AG04450 (cell line): ENCODE results near the gene ECSCR. TPM values are rescaled to one million over a fixed set of nuclear protein-coding genes. Genes with fewer than 3 reads are reported as not detected.
"Not testable (repeated sequence)": the region's sequence is repeated elsewhere in the genome, so short reads cannot be mapped to it uniquely, and the experiment has no call there.

Source experiments
- CTCF ChIA-PET: fragments of 300-600, 350-600 bp; formaldehyde crosslinking; extraction: SDS; loops from one replicate; lab custom pipeline; 2022; ENCODE audit warnings: antibody characterized with exemption, inconsistent platforms; lab: Charles Lee
- POLR2A ChIA-PET: fragments of 350-600 bp; formaldehyde crosslinking; extraction: SDS; loops from one replicate; lab custom pipeline; 2021; ENCODE audit warnings: antibody characterized with exemption, inconsistent platforms; lab: Yijun Ruan, JAX
- DNase-seq: peaks from one replicate; pipeline ENCODE4 v3.0.0-alpha.2; 2011; ENCODE audit warnings: low read depth, low spot score
- H3K27ac ChIP-seq: one replicate; pipeline ENCODE4 v1.5.1; 2012; ENCODE audit warnings: low read depth, low read length, control low read depth
- H3K27me3 ChIP-seq: one replicate; pipeline ENCODE4 v1.6.0; 2012; ENCODE audit warnings: low read length; ENCODE audit not compliant: control insufficient read depth, insufficient read depth
- H3K4me3 ChIP-seq: 2 replicates; pipeline ENCODE4 v1.5.1; 2011; ENCODE audit warnings: mild to moderate bottlenecking, low read depth, low read length, control low read depth
- H3K9me3 ChIP-seq: 2 replicates; pipeline ENCODE4 v1.5.1; 2012; ENCODE audit warnings: low read length; ENCODE audit not compliant: control insufficient read depth, insufficient read depth
- polyA plus RNA-seq: library from polyadenylated mRNA; depleted of rRNA; stranded (reverse); fragments of >200 nt; gene quantifications from 2 replicates; pipeline ENCODE4 v1.2.3, GENCODE V29; 2011
- TF ChIP-seq, protein P1 (sequence below): IDR thresholded peaks from 2 replicates; pipeline ENCODE4 v1.5.1; 2011; ENCODE audit warnings: low read depth, low read length, control low read depth, inconsistent platforms

ECSCR gene
- polyA plus RNA-seq, 1 experiment = 0.82 TPM

DNA sequence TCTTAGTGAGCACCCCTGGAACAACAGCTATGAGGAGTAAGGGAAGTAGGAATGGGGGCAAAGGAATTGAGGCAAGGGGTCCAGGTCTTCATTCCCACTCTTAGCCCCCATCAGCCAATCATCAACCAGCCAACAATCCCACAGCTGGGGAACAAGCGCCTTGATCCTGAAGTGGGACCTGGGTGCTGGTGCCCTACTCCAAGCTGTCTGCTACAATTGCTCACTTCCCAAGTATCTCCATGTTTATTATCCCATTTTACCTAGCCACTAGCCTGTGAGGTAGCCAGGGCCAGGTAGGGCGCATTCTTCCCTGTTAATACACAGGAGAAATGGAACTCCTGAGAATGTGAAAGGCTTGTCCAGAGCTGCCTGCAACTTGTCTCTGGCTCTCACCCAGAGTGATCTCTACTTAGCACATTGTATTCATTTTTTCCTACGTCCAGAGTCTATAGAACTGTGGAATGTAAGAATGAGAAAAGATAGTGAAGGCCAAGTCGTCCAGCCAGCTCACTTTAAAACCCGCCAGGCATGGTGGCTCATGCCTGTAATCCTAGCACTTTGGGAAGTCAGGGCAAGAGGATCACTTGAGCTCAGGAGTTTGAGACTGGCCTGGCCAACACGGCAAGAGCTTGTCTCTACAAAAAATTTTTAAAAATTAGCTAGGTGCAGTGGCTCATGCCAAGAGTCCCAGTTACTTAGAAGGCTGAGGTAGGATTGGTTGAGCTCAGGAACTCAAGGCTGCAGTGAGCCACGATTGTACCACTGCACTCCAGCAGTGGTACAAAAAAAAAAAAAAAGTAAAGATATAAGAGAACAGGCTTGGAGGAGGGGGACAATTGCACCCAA is 17.0 kb downstream of the ECSCR start:
- H3K4me3 ChIP-seq = no peak overlapping the region
- no peaks in the 10 kb centered on the region for H3K27me3 ChIP-seq
- peak overlapping the region; percentile 21 for H3K27ac ChIP-seq
- H3K9me3 ChIP-seq = no peaks in the 10 kb centered on the region; the same call in 1 of the 2 replicates
- DNase-seq = peak; percentile 53
- TF ChIP-seq, protein P1, sequence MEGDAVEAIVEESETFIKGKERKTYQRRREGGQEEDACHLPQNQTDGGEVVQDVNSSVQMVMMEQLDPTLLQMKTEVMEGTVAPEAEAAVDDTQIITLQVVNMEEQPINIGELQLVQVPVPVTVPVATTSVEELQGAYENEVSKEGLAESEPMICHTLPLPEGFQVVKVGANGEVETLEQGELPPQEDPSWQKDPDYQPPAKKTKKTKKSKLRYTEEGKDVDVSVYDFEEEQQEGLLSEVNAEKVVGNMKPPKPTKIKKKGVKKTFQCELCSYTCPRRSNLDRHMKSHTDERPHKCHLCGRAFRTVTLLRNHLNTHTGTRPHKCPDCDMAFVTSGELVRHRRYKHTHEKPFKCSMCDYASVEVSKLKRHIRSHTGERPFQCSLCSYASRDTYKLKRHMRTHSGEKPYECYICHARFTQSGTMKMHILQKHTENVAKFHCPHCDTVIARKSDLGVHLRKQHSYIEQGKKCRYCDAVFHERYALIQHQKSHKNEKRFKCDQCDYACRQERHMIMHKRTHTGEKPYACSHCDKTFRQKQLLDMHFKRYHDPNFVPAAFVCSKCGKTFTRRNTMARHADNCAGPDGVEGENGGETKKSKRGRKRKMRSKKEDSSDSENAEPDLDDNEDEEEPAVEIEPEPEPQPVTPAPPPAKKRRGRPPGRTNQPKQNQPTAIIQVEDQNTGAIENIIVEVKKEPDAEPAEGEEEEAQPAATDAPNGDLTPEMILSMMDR = no peak
- CTCF ChIA-PET = interaction anchor here (0.6 to 1.5 kb wide), 3 partner anchors 13 to 69 kb away, joined by 5 read pairs; no protein-coding TSS in a partner anchor
- POLR2A ChIA-PET = interaction anchor here (0.7 to 1.3 kb wide), 3 partner anchors 32 to 206 kb away, joined by 3 to 4 read pairs (median 3); no protein-coding TSS in a partner anchor

GRCh38 chr5:139443831-139444453 is 18.6 kb downstream of the ECSCR start:
- H3K4me3 ChIP-seq = no peak overlapping the region
- ChIA-PET POLR2A (interaction anchor here (1.1 kb wide), 1 partner anchor 38 kb away, joined by 5 read pairs; no protein-coding TSS in a partner anchor), CTCF (interaction anchor here (1.3 kb wide), 1 partner anchor 21 kb away, joined by 7 read pairs; no protein-coding TSS in a partner anchor)

DNA sequence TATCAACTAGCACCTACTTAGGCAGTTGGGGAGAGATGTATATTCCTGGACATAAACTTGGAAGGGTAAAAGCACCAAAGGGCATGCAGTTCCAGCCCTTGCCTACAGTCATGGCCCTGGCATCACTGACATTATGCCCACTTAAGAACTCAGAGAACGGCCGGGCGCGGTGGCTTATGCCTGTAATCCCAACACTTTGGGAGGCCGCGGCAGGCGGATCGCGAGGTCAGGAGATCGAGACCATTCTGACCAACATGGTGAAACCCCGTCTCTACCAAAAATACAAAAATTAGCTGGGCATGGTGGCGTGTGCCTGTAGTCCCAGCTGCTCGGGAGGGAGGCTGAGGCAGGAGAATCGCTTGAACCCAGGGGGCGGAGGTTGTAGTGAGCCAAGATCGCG is 22.1 kb downstream of the ECSCR start:
- H3K27me3 ChIP-seq, H3K9me3 ChIP-seq, H3K27ac ChIP-seq, POLR2A ChIA-PET, H3K4me3 ChIP-seq, CTCF ChIA-PET, DNase-seq: not testable (repeated sequence)

More at GRCh38 chr5:139443831-139444453, 18.6 kb downstream of the ECSCR start:
- no peaks in the 10 kb centered on the region for H3K27me3 ChIP-seq
- DNase-seq = peak; percentile 20
- no peaks in the 10 kb centered on the region; the same call in 1 of the 2 replicates for H3K9me3 ChIP-seq
- H3K27ac ChIP-seq = peak overlapping the region; percentile 31
- TF ChIP-seq, protein P1 = no peak

DNA sequence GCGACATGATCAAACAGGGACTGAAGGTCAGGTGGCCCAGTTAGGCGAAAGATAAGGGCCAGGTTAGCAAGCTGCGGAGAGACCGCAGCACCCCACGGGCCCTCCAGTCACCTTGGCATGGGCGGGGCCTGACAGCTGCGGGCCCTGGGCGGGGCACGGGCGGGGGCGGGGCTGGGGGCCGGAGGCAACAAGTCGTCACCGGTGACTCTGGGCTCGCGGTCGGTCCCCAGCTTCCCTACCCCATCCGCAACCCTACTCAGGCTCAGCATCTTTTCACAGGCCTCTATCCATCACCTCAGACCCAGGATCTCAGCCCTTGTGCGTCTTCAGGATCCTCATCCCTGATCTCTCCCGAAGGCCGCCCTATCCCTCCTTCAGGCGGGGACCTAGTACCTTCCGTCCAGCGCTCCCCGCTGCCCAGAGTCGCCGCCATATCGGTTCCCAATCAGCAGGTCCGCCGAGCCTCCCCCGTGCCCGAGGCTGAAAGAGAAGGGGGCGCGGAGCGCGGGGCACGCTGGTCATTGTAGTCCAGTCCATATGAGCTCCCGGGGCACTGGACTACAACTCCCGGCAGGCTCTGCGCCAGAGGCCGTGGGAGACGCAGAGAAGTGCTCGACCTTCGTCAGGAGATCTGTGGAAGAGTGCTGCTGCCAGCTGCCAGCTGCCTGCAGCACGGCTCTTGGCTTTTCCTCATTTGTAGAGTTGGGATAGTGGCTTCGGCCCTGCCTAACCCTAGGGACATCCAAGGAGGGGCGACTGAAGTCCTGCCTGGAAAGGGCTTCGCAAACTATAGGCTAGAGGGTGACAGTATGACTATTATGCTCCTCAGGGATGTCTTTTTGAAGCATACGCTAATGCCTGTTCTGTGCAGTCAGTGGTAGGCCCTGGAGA is 23.3 kb downstream of the ECSCR start, which contains the start of gene DNAJC18:
DNAJC18 (minus strand) TSS at position 513 of the 891 bp plus-strand sequence; CDS start at position 433, 80 bp downstream.
- peak within 1 kb of the TSS; percentile 95 for H3K4me3 ChIP-seq
- no peaks in the 10 kb centered on the region; the same call in 1 of the 2 replicates for H3K9me3 ChIP-seq
- no peaks in the 10 kb centered on the region for H3K27me3 ChIP-seq
- TF ChIP-seq, protein P1 = no peak
- POLR2A ChIA-PET = interaction anchor here (0.6 to 1.3 kb wide), 3 partner anchors 43 to 78 kb away, joined by 3 to 4 read pairs (median 3); partner anchors contain the start of gene STING1
- H3K27ac ChIP-seq = peak within 1 kb of the TSS; percentile 89
- CTCF ChIA-PET = interaction anchor here (0.6 to 3.4 kb wide), 3 partner anchors 17 to 194 kb away, joined by 3 to 14 read pairs (median 5); no protein-coding TSS in a partner anchor
- DNase-seq = peak; percentile 78
